PFSK-1 (cell line): Measurements from ENCODE around the gene ATP5F1E.

Experiments used
- FOXP2 ChIP-seq: optimal IDR thresholded peaks from 2 replicates; pipeline ENCODE3; 2011; ENCODE audit warnings: borderline replicate concordance, control low read depth, inconsistent platforms; ENCODE audit not compliant: insufficient read depth; ENCODE audit errors: extremely low read length, extremely low read depth
- POLR2AphosphoS5 ChIP-seq: IDR thresholded peaks from 2 replicates; pipeline ENCODE4 v1.6.1; 2012; ENCODE audit warnings: low read depth, mild to moderate bottlenecking, control low read depth, low read length, moderate library complexity
- REST ChIP-seq, 2 experiments: IDR thresholded peaks; 2 replicates each; pipeline versions ENCODE4 v1.6.1 to v1.8.0; 2011 to 2012; ENCODE audit warnings: low read depth in 2 of 2, low read length in 2 of 2, control low read depth in 1 of 2, inconsistent platforms in 1 of 2, mild to moderate bottlenecking in 1 of 2, moderate library complexity in 1 of 2; ENCODE audit not compliant: insufficient read depth in 1 of 2
- SIN3A ChIP-seq: IDR thresholded peaks from 2 replicates; pipeline ENCODE4 v1.6.1; 2012; ENCODE audit warnings: mild to moderate bottlenecking, low read length, moderate library complexity, borderline replicate concordance; ENCODE audit not compliant: insufficient read depth
- TAF1 ChIP-seq: IDR thresholded peaks from 2 replicates; pipeline ENCODE4 v1.6.1; 2012; ENCODE audit warnings: low read length, control low read depth, borderline replicate concordance; ENCODE audit not compliant: insufficient read depth

Gene ATP5F1E

GRCh38 chr20:59001068-59001448 lies 31.1 kb downstream of the ATP5F1E start:
- TF ChIP-seq TAF1: no peak

GRCh38 chr20:59000326-59000725 lies 31.8 kb downstream of the ATP5F1E start:
- TF ChIP-seq SIN3A (no peak), TAF1 (no peak), FOXP2 (no peak), REST (IDR thresholded peaks at IDR 0.05; ENCODE audit: insufficient read depth in 1 of 2, low read depth in 2 of 2, low read length in 2 of 2) (no peak), POLR2AphosphoS5 (no peak)

GRCh38 chr20:58998656-58999055 lies 33.5 kb downstream of the ATP5F1E start:
- TF ChIP-seq REST (IDR thresholded peaks at IDR 0.05; ENCODE audit: insufficient read depth in 1 of 2, low read depth in 2 of 2, low read length in 2 of 2) (no peak), FOXP2 (no peak), POLR2AphosphoS5 (no peak), SIN3A (no peak), TAF1 (no peak)

GRCh38 chr20:58997141-58997770 lies 34.9 kb downstream of the ATP5F1E start:
- TF ChIP-seq FOXP2: no peak
- TF ChIP-seq TAF1: no peak
- no peak for TF ChIP-seq SIN3A
- no peak for TF ChIP-seq REST (IDR thresholded peaks at IDR 0.05; ENCODE audit: insufficient read depth in 1 of 2, low read depth in 2 of 2, low read length in 2 of 2)
- TF ChIP-seq POLR2AphosphoS5: no peak

- TF ChIP-seq TAF1 (no peak), REST (IDR thresholded peaks at IDR 0.05; ENCODE audit: insufficient read depth in 1 of 2, low read depth in 2 of 2, low read length in 2 of 2) (no peak), SIN3A (no peak), FOXP2 (no peak), POLR2AphosphoS5 (no peak)
These were observed 35.9 kb downstream of the ATP5F1E start for GRCh38 chr20:58996226-58996611.
